Esophagus (tissue), 2 donors: ENCODE measurements around the gene QTRT2. TPM values are rescaled to one million over a fixed set of nuclear protein-coding genes. Genes with fewer than 3 reads are reported as not detected.

Experiments used
- H3K27ac ChIP-seq, 2 donors: one replicate each; pipeline ENCODE4 v1.5.1; 2013; ENCODE audit warnings: low read depth in 2 of 2, mild to moderate bottlenecking in 2 of 2, inconsistent platforms in 1 of 2, low read length in 1 of 2, moderate library complexity in 1 of 2
- H3K27me3 ChIP-seq, 2 donors: one replicate each; pipeline ENCODE4 v1.6.1; 2013; ENCODE audit warnings: low read length in 2 of 2, control low read depth in 1 of 2, mild to moderate bottlenecking in 1 of 2; ENCODE audit not compliant: insufficient read depth in 2 of 2, control insufficient read depth in 1 of 2
- H3K36me3 ChIP-seq, 2 donors: one replicate each; pipeline ENCODE4 v1.6.1; 2013; ENCODE audit warnings: low read length in 1 of 2; ENCODE audit not compliant: control insufficient read depth in 2 of 2, insufficient read depth in 2 of 2
- H3K4me1 ChIP-seq, 2 donors: one replicate each; pipeline ENCODE4 v1.6.1; 2013; ENCODE audit warnings: low read length in 1 of 2; ENCODE audit not compliant: control insufficient read depth in 2 of 2, insufficient read depth in 2 of 2
- H3K4me3 ChIP-seq, 2 donors: one replicate each; pipeline ENCODE4 v1.5.1; 2013; ENCODE audit warnings: low read length in 2 of 2, mild to moderate bottlenecking in 2 of 2, low read depth in 1 of 2, moderate library complexity in 1 of 2
- H3K9me3 ChIP-seq, 2 donors: one replicate each; pipeline ENCODE4 v1.6.1; 2013; ENCODE audit warnings: mild to moderate bottlenecking in 2 of 2, low read depth in 1 of 2, low read length in 1 of 2, moderate library complexity in 1 of 2; ENCODE audit not compliant: control insufficient read depth in 2 of 2, insufficient read depth in 1 of 2
- WGBS, 2 donors: extraction: QIAGEN DNeasy Blood & Tissue Kit; methylation state at CpG; one replicate each; pipeline ENCODE4 v1.1.7; 2013; 5-methylcytosine and 5-hydroxymethylcytosine counted together
- polyA plus RNA-seq, 2 donors: library from polyadenylated mRNA; stranded (reverse); fragments of 200-250 nt; gene quantifications; one replicate each; pipeline ENCODE4 v1.2.3, GENCODE V29; 2013
- donor health status: healthy with polysubstance abuse.
- donor health status: Bipolar disorder and iron deficiency.

Gene QTRT2
- polyA plus RNA-seq, 2 donors: 4.6 to 6.3 TPM

- WGBS, 2 donors: 66 to 68% methylated on average over 6 of the region's 6 CpGs
- H3K9me3 ChIP-seq: no peaks in the 10 kb centered on the region
Measured at GRCh38 chr3:114112696-114113095, 56.2 kb downstream of the QTRT2 start.

GRCh38 chr3:114114719-114115118 is 58.2 kb downstream of the QTRT2 start:
- WGBS, 2 donors: 81 to 89% methylated on average over 3 of the region's 3 CpGs
- no peaks in the 10 kb centered on the region for H3K4me1 ChIP-seq
- no peak overlapping the region for H3K4me3 ChIP-seq
- peaks cover 2 to 5% of the 10 kb centered on the region in 2 donors for H3K27me3 ChIP-seq
- H3K9me3 ChIP-seq: no peaks in the 10 kb centered on the region
- H3K27ac ChIP-seq: no peak overlapping the region
- H3K36me3 ChIP-seq: no peaks in the 10 kb centered on the region

More at GRCh38 chr3:114112696-114113095, 56.2 kb downstream of the QTRT2 start:
- Histone ChIP-seq H3K27me3 (peaks cover 2 to 5% of the 10 kb centered on the region in 2 donors), H3K27ac (no peak overlapping the region), H3K4me3 (no peak overlapping the region), H3K4me1 (no peaks in the 10 kb centered on the region), H3K36me3 (no peaks in the 10 kb centered on the region)

- Histone ChIP-seq H3K27ac (no peak overlapping the region), H3K4me1 (no peaks in the 10 kb centered on the region), H3K27me3 (peaks cover 2 to 5% of the 10 kb centered on the region in 2 donors), H3K9me3 (no peaks in the 10 kb centered on the region), H3K36me3 (no peaks in the 10 kb centered on the region), H3K4me3 (no peak overlapping the region)
- 90 to 91% methylated on average over 7 of the region's 7 CpGs for WGBS, 2 donors
Measured at GRCh38 chr3:114115143-114115542, 58.6 kb downstream of the QTRT2 start.

- Histone ChIP-seq H3K4me3 (no peak overlapping the region), H3K9me3 (no peaks in the 10 kb centered on the region), H3K27ac (no peak overlapping the region), H3K4me1 (no peaks in the 10 kb centered on the region), H3K27me3 (no peaks in the 10 kb centered on the region), H3K36me3 (no peaks in the 10 kb centered on the region)
- WGBS, 2 donors: 18 to 33% methylated on average over 1 of the region's 1 CpG
Measured at GRCh38 chr3:114119776-114120175, 63.2 kb downstream of the QTRT2 start.

- 80 to 95% methylated on average over 3 of the region's 3 CpGs for WGBS, 2 donors
- Histone ChIP-seq H3K27ac (no peak overlapping the region), H3K36me3 (no peaks in the 10 kb centered on the region), H3K27me3 (no peaks in the 10 kb centered on the region), H3K4me1 (no peaks in the 10 kb centered on the region), H3K4me3 (no peak overlapping the region), H3K9me3 (no peaks in the 10 kb centered on the region)
Measured at GRCh38 chr3:114120211-114120610, 63.7 kb downstream of the QTRT2 start.

- WGBS, 2 donors: 37 to 45% methylated on average over 4 of the region's 4 CpGs
- Histone ChIP-seq H3K4me1 (no peaks in the 10 kb centered on the region), H3K36me3 (no peaks in the 10 kb centered on the region), H3K27me3 (no peaks in the 10 kb centered on the region), H3K4me3 (no peak overlapping the region), H3K27ac (no peak overlapping the region), H3K9me3 (no peaks in the 10 kb centered on the region)
Measured at GRCh38 chr3:114122027-114122709, 65.6 kb downstream of the QTRT2 start.

- Histone ChIP-seq H3K36me3 (no peaks in the 10 kb centered on the region), H3K9me3 (peaks cover 0 to 3% of the 10 kb centered on the region in 2 donors), H3K4me1 (no peaks in the 10 kb centered on the region), H3K4me3 (no peak overlapping the region), H3K27ac (no peak overlapping the region), H3K27me3 (no peaks in the 10 kb centered on the region)
- 56 to 64% methylated on average over 1 of the region's 1 CpG for WGBS, 2 donors
Measured at GRCh38 chr3:114126461-114126860, 69.9 kb downstream of the QTRT2 start.

- WGBS, 2 donors: 82 to 86% methylated on average over 3 of the region's 3 CpGs
- no peaks in the 10 kb centered on the region for H3K4me1 ChIP-seq
- H3K27ac ChIP-seq: no peak overlapping the region
- no peak overlapping the region for H3K4me3 ChIP-seq
- no peaks in the 10 kb centered on the region for H3K36me3 ChIP-seq
- H3K9me3 ChIP-seq: peaks cover 0 to 3% of the 10 kb centered on the region in 2 donors
- no peaks in the 10 kb centered on the region for H3K27me3 ChIP-seq
Measured at GRCh38 chr3:114127517-114127916, 71.0 kb downstream of the QTRT2 start.

GRCh38 chr3:114128231-114128630 is 71.7 kb downstream of the QTRT2 start:
- no peaks in the 10 kb centered on the region for H3K36me3 ChIP-seq
- no peak overlapping the region for H3K27ac ChIP-seq
- no peaks in the 10 kb centered on the region for H3K27me3 ChIP-seq
- no peaks in the 10 kb centered on the region for H3K4me1 ChIP-seq
- peaks cover 0 to 3% of the 10 kb centered on the region in 2 donors for H3K9me3 ChIP-seq
- H3K4me3 ChIP-seq: no peak overlapping the region
- 75 to 99% methylated on average over 1 of the region's 1 CpG for WGBS, 2 donors

- no peaks in the 10 kb centered on the region for H3K27me3 ChIP-seq
- H3K4me3 ChIP-seq: no peak overlapping the region
- no peaks in the 10 kb centered on the region for H3K4me1 ChIP-seq
- 69 to 75% methylated on average over 8 of the region's 8 CpGs for WGBS, 2 donors
- H3K36me3 ChIP-seq: no peaks in the 10 kb centered on the region
- no peak overlapping the region for H3K27ac ChIP-seq
- peaks cover 0 to 3% of the 10 kb centered on the region in 2 donors for H3K9me3 ChIP-seq
Measured at GRCh38 chr3:114128826-114129225, 72.3 kb downstream of the QTRT2 start.
